ENCODE results near the gene PRSS58. TPM values are rescaled to one million over a fixed set of nuclear protein-coding genes. Genes with fewer than 3 reads are reported as not detected.

PRSS58 gene, protein sequence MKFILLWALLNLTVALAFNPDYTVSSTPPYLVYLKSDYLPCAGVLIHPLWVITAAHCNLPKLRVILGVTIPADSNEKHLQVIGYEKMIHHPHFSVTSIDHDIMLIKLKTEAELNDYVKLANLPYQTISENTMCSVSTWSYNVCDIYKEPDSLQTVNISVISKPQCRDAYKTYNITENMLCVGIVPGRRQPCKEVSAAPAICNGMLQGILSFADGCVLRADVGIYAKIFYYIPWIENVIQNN
- total RNA-seq, result not detected in 2 replicates

DNA sequence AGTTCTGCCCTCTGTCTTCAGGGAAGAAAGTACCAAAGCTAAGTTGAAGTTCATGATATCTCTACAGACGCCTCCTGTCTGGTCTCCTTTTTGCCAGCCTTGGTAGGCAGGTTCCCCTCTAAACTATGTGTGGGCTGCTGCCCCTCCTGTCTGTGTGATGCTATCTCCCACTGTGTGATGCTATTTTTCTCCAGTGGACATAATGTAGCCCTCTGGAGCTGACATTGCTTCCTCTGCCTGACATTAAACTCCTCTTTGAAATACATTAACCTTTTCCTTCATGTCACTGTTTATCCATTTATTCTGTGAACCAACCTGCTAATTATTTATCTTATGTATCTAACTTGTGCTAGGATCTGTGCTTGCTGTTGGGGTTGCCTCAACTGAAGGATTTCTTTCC, at the start of gene PRSS58:
PRSS58 (minus strand) TSS at position 101 of the 400 bp plus-strand sequence. CDS start 351 bp downstream, outside the sequence.
- ATAC-seq (ENCODE audit: low read depth) (no peak), DNase-seq (no peak)
- H3K36me3 Mint-ChIP-seq (ENCODE audit: low read depth), result no peaks in the 10 kb centered on the region
- H3K27ac Mint-ChIP-seq, result no peak within 1 kb of the TSS
- ChIA-PET POLR2A (no interaction called here), CTCF (no interaction called here)
- no peaks in the 10 kb centered on the region for H3K27me3 Mint-ChIP-seq
- H3K9me3 Mint-ChIP-seq, result no peaks in the 10 kb centered on the region
- intact Hi-C loops (cut with micrococcal nuclease), result no loop called here
- H3K4me3 Mint-ChIP-seq, result no peak within 1 kb of the TSS
- no peaks in the 10 kb centered on the region for H3K4me1 Mint-ChIP-seq
- TF ChIP-seq, protein P1, sequence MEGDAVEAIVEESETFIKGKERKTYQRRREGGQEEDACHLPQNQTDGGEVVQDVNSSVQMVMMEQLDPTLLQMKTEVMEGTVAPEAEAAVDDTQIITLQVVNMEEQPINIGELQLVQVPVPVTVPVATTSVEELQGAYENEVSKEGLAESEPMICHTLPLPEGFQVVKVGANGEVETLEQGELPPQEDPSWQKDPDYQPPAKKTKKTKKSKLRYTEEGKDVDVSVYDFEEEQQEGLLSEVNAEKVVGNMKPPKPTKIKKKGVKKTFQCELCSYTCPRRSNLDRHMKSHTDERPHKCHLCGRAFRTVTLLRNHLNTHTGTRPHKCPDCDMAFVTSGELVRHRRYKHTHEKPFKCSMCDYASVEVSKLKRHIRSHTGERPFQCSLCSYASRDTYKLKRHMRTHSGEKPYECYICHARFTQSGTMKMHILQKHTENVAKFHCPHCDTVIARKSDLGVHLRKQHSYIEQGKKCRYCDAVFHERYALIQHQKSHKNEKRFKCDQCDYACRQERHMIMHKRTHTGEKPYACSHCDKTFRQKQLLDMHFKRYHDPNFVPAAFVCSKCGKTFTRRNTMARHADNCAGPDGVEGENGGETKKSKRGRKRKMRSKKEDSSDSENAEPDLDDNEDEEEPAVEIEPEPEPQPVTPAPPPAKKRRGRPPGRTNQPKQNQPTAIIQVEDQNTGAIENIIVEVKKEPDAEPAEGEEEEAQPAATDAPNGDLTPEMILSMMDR (IDR thresholded peaks at IDR 0.05), result no peak

DNA sequence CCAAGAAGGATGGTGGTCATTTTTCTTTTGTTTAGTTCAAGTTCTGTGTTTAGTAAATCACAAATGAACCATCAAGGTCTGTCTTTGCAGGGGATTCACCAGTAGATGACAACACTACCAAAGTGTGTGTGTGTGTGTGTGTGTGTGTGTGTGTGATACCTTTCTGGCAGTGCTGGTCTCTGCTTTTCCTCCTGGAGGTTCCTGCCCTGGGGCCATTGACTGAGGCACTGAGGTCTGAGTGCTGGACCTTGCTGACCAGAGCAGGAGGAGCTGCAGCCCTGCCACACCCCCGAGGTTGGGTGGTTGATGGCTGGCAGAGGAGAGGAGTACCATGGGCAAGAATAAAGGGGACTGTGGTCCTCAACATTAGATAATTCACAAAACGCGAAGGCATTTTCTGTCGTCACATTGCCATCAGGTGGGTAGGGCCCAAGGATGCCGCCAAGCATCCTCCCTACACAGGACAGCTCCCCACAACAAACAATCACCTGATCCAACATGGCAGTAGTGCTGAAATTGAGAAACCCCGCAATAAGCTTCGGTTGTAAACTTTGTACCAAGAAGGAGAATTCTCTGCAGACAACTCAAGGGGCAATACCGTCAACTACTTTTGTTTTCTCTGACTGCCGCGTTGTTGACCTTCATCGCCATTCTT, 49.5 kb upstream of the PRSS58 start:
- Mint-ChIP-seq H3K27ac (no peak overlapping the region), H3K36me3 (ENCODE audit: low read depth) (no peaks in the 10 kb centered on the region), H3K4me1 (no peaks in the 10 kb centered on the region), H3K9me3 (no peaks in the 10 kb centered on the region), H3K4me3 (no peak overlapping the region), H3K27me3 (peaks cover 6% of the 10 kb centered on the region)
- POLR2A ChIA-PET, result no interaction called here
- CTCF ChIA-PET, result no interaction called here
- intact Hi-C loops (cut with micrococcal nuclease), result no loop called here
- ATAC-seq (ENCODE audit: low read depth) (no peak), DNase-seq (no peak)
- TF ChIP-seq, protein P1 (IDR thresholded peaks at IDR 0.05), result no peak

DNA sequence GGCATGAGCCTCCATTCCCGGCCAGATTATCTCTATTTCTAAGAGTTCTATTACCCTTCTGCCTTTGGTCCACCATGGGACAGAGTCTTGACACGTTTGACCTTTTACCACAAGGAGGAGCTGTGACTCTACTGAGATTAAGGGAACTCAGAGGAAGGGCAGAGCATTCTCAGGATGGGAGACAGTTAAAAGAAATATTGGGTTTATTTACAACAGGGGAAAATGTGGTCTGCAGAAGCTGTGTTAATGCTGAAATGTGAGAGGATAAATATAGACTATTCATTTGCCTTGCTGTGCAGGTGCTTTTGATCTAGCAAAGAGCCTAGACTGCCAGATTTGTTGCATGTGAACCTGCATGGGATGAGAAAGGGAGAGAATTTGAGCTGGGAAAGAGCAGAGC, 45.8 kb upstream of the PRSS58 start:
- no peak overlapping the region for H3K4me3 Mint-ChIP-seq
- POLR2A ChIA-PET, result no interaction called here
- H3K9me3 Mint-ChIP-seq, result no peaks in the 10 kb centered on the region
- H3K4me1 Mint-ChIP-seq, result no peaks in the 10 kb centered on the region
- CTCF ChIA-PET, result no interaction called here
- ATAC-seq (ENCODE audit: low read depth) (no peak), DNase-seq (no peak)
- H3K27ac Mint-ChIP-seq, result no peak overlapping the region
- TF ChIP-seq, protein P1 (IDR thresholded peaks at IDR 0.05), result no peak
- intact Hi-C loops (cut with micrococcal nuclease), result loop anchor here (5.0 kb wide), 2 partner anchors 326 to 651 kb away; no protein-coding TSS in a partner anchor
- H3K27me3 Mint-ChIP-seq, result peaks cover 2% of the 10 kb centered on the region
- no peaks in the 10 kb centered on the region for H3K36me3 Mint-ChIP-seq (ENCODE audit: low read depth)

DNA sequence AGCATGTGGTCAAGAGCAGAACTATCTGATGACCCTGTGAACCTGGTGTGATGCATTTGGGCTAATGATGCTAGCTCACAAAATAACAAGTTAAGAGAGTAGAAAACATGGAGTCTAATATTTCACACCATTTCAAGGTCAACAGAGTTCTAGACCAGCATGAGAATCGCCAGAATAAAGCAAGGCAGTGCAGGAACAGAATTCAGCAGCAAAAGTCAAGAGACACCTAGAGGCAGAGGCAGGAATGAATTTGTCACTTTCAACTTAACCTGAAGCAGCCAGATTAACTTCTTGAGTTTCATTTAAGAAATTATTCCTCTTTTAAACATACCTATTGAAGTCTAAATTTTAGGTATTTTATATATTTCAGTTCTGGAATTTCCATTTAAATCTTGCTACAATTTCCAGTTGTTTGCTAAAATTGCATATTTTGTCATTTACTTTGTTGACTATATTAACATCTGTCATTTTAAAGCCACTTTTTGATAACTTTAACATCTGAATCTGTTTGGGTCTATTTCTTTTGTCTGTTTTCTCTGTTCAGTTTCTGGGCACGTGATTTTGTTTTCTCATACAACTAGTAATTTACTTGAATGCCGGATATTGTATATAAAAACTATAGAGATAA, 44.2 kb upstream of the PRSS58 start:
- ATAC-seq (ENCODE audit: low read depth) (no peak), DNase-seq (no peak)
- Mint-ChIP-seq H3K27me3 (peaks cover 5% of the 10 kb centered on the region), H3K9me3 (no peaks in the 10 kb centered on the region), H3K4me3 (no peak overlapping the region), H3K36me3 (ENCODE audit: low read depth) (no peaks in the 10 kb centered on the region), H3K4me1 (no peaks in the 10 kb centered on the region), H3K27ac (no peak overlapping the region)
- ChIA-PET CTCF (no interaction called here), POLR2A (no interaction called here)
- intact Hi-C loops (cut with micrococcal nuclease), result loop anchor here (5.0 kb wide), 2 partner anchors 325 to 650 kb away; no protein-coding TSS in a partner anchor
- TF ChIP-seq, protein P1 (IDR thresholded peaks at IDR 0.05), result no peak

DNA sequence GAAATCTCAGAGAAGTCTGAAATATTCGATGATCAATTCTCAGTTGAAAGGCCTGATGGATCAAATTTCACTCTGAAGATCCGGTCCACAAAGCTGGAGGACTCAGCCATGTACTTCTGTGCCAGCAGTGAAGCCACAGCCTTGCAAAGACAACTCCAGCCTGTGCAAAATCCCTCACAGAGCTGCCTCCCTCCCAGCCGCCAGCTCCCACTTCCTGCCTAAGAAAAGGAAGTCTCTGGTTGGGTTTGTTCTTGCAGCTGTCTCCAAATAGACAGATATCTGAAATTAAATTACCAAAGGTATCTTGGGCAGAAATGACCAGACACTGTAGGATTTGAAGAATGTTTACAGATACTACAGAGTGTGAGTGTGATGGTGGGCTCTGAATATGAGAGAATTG, 43.4 kb upstream of the PRSS58 start:
- Mint-ChIP-seq H3K4me1 (no peaks in the 10 kb centered on the region), H3K27ac (no peak overlapping the region), H3K36me3 (ENCODE audit: low read depth) (no peaks in the 10 kb centered on the region), H3K9me3 (no peaks in the 10 kb centered on the region), H3K4me3 (no peak overlapping the region), H3K27me3 (peaks cover 5% of the 10 kb centered on the region)
- TF ChIP-seq, protein P1 (IDR thresholded peaks at IDR 0.05), result no peak
- intact Hi-C loops (cut with micrococcal nuclease), result loop anchor here (5.0 kb wide), 2 partner anchors 324 to 649 kb away; no protein-coding TSS in a partner anchor
- ChIA-PET CTCF (interaction anchor here (0.5 kb wide), 1 partner anchor 654 kb away, joined by 3 read pairs; no protein-coding TSS in a partner anchor), POLR2A (no interaction called here)
- DNase-seq, result no peak
- ATAC-seq (ENCODE audit: low read depth), result no peak
